Neural progenitor cell (in vitro differentiated cells): Measurements from ENCODE around the gene FARS2. TPM values are rescaled to one million over a fixed set of nuclear protein-coding genes. Genes with fewer than 3 reads are reported as not detected.

Experiments used
- DNase-seq: peaks from one replicate; pipeline ENCODE4 v3.0.0-alpha.2; 2016; ENCODE audit warnings: low spot score
- H2AFZ ChIP-seq: fragments of 200-600 bp; sonication (generic); replicated peaks from 2 replicates; pipeline ENCODE4 v1.6.1; 2016; ENCODE audit warnings: antibody characterized with exemption
- H3F3A ChIP-seq: fragments of 200-600 bp; sonication (generic); 2 replicates; pipeline ENCODE4 v1.6.1; 2016; ENCODE audit warnings: antibody characterized with exemption, low read depth
- H3K27ac ChIP-seq: fragments of 200-600 bp; sonication (generic); 2 replicates; pipeline ENCODE4 v1.5.1; 2016; ENCODE audit warnings: mild to moderate bottlenecking
- H3K27me3 ChIP-seq: fragments of 200-600 bp; sonication (generic); 2 replicates; pipeline ENCODE4 v1.6.1; 2016; ENCODE audit warnings: mild to moderate bottlenecking, moderate library complexity
- H3K36me3 ChIP-seq: fragments of 200-600 bp; sonication (generic); 2 replicates; pipeline ENCODE4 v1.5.1; 2016
- H3K4me1 ChIP-seq: fragments of 200-600 bp; sonication (generic); 2 replicates; pipeline ENCODE4 v1.6.1; 2016; ENCODE audit warnings: mixed run types
- H3K4me2 ChIP-seq: fragments of 200-600 bp; sonication (generic); 2 replicates; pipeline ENCODE4 v1.6.1; 2016
- H3K4me3 ChIP-seq: fragments of 200-600 bp; sonication (generic); 2 replicates; pipeline ENCODE4 v1.5.1; 2016
- H3K79me2 ChIP-seq: fragments of 200-600 bp; sonication (generic); 2 replicates; pipeline ENCODE4 v1.6.1; 2016; ENCODE audit warnings: low read depth
- H3K9ac ChIP-seq: fragments of 200-600 bp; sonication (generic); 2 replicates; pipeline ENCODE4 v1.6.1; 2016
- H3K9me3 ChIP-seq: fragments of 200-600 bp; sonication (generic); 2 replicates; pipeline ENCODE4 v1.5.1; 2016; ENCODE audit warnings: low read depth
- H4K20me1 ChIP-seq: fragments of 200-600 bp; sonication (generic); 2 replicates; pipeline ENCODE4 v1.6.1; 2016; ENCODE audit warnings: low read depth
- H3K27ac Mint-ChIP-seq: 3 replicates; pipeline ENCODE4 v1.8.0; 2021; ENCODE audit warnings: mixed read lengths
- H3K27me3 Mint-ChIP-seq: 2 replicates; pipeline ENCODE4 v1.8.0; 2022; ENCODE audit warnings: low read depth, mild to moderate bottlenecking, inconsistent platforms, moderate library complexity, mixed read lengths; ENCODE audit not compliant: insufficient read depth
- H3K36me3 Mint-ChIP-seq: 3 replicates; pipeline ENCODE4 v1.8.0; 2021; ENCODE audit warnings: mixed read lengths
- H3K4me1 Mint-ChIP-seq: 3 replicates; pipeline ENCODE4 v1.8.0; 2021; ENCODE audit warnings: mixed read lengths
- H3K4me3 Mint-ChIP-seq: 3 replicates; pipeline ENCODE4 v1.8.0; 2021; ENCODE audit warnings: mild to moderate bottlenecking, moderate library complexity, mixed read lengths
- H3K9me3 Mint-ChIP-seq: 3 replicates; pipeline ENCODE4 v1.8.0; 2020; ENCODE audit warnings: mixed read lengths
- CTCF ChIP-seq: fragments of 200-600 bp; sonication (generic); IDR thresholded peaks from 2 replicates; pipeline ENCODE4 v1.5.1; 2017; ENCODE audit warnings: antibody characterized with exemption, mild to moderate bottlenecking
- EZH2 ChIP-seq: fragments of 200-600 bp; sonication (generic); IDR thresholded peaks from 2 replicates; pipeline ENCODE4 v1.6.1; 2017; ENCODE audit warnings: antibody characterized with exemption, mild to moderate bottlenecking, moderate library complexity
- EZH2phosphoT487 ChIP-seq: fragments of 200-600 bp; sonication (generic); IDR thresholded peaks from 2 replicates; pipeline ENCODE4 v1.6.1; 2017; ENCODE audit warnings: antibody characterized with exemption
- total RNA-seq: library from RNA; depleted of rRNA; stranded (reverse); fragments of >200 nt; gene quantifications from 2 replicates; pipeline ENCODE4 v1.2.3, GENCODE V29; 2015; ENCODE audit warnings: low replicate concordance

FARS2 gene
- total RNA-seq, 1 donor from 2014 or later, result 10.8 TPM

- H3K27ac Mint-ChIP-seq, result no peak overlapping the region
- TF ChIP-seq EZH2phosphoT487 (no peak), CTCF (no peak), EZH2 (no peak)
- H3K4me3 Mint-ChIP-seq, result no peak overlapping the region
- Histone ChIP-seq H4K20me1 (no peaks in the 10 kb centered on the region), H3F3A (no peaks in the 10 kb centered on the region), H2AFZ (no peak overlapping the region), H3K79me2 (no peaks in the 10 kb centered on the region), H3K9ac (no peak overlapping the region), H3K4me2 (no peak overlapping the region), H3K36me3 (no peaks in the 10 kb centered on the region), H3K27me3 (no peaks in the 10 kb centered on the region), H3K4me1 (no peaks in the 10 kb centered on the region), H3K9me3 (no peaks in the 10 kb centered on the region), H3K27ac (no peak overlapping the region), H3K4me3 (no peak overlapping the region)
- H3K4me1 Mint-ChIP-seq, result peaks cover 16% of the 10 kb centered on the region
- H3K36me3 Mint-ChIP-seq, result peaks cover 1% of the 10 kb centered on the region
- H3K27me3 Mint-ChIP-seq, result no peaks in the 10 kb centered on the region
- no peak for DNase-seq
- peaks cover 2% of the 10 kb centered on the region for H3K9me3 Mint-ChIP-seq
Observed at GRCh38 chr6:5776104-5776503, 514.8 kb downstream of the FARS2 start.

- Histone ChIP-seq H3K79me2 (no peaks in the 10 kb centered on the region), H3K27ac (no peak overlapping the region), H2AFZ (no peak overlapping the region), H3K27me3 (no peaks in the 10 kb centered on the region), H3K4me1 (no peaks in the 10 kb centered on the region), H3K4me2 (no peak overlapping the region), H3K9ac (no peak overlapping the region), H3K9me3 (no peaks in the 10 kb centered on the region), H4K20me1 (no peaks in the 10 kb centered on the region), H3K4me3 (no peak overlapping the region), H3K36me3 (no peaks in the 10 kb centered on the region), H3F3A (no peaks in the 10 kb centered on the region)
- DNase-seq, result no peak
- TF ChIP-seq EZH2, result no peak
- TF ChIP-seq CTCF, result no peak
- no peak for TF ChIP-seq EZH2phosphoT487
- Mint-ChIP-seq H3K9me3 (peaks cover 2% of the 10 kb centered on the region), H3K36me3 (no peaks in the 10 kb centered on the region), H3K4me1 (peaks cover 12% of the 10 kb centered on the region), H3K4me3 (no peak overlapping the region), H3K27me3 (no peaks in the 10 kb centered on the region), H3K27ac (no peak overlapping the region)
Observed at GRCh38 chr6:5776706-5777390, 515.5 kb downstream of the FARS2 start.

GRCh38 chr6:5778317-5778857 lies 517.1 kb downstream of the FARS2 start:
- no peaks in the 10 kb centered on the region for H3K36me3 ChIP-seq
- no peak overlapping the region for H2AFZ ChIP-seq
- no peaks in the 10 kb centered on the region for H3F3A ChIP-seq
- H3K9me3 Mint-ChIP-seq, result peaks cover 2% of the 10 kb centered on the region
- H3K4me1 ChIP-seq, result peaks cover 3% of the 10 kb centered on the region
- H3K9me3 ChIP-seq, result no peaks in the 10 kb centered on the region
- no peaks in the 10 kb centered on the region for H3K79me2 ChIP-seq
- no peaks in the 10 kb centered on the region for H3K27me3 Mint-ChIP-seq
- no peaks in the 10 kb centered on the region for H4K20me1 ChIP-seq
- H3K27ac Mint-ChIP-seq, result no peak overlapping the region
- no peak overlapping the region for H3K9ac ChIP-seq
- no peak overlapping the region for H3K27ac ChIP-seq
- no peak overlapping the region for H3K4me3 ChIP-seq
- TF ChIP-seq CTCF (no peak), EZH2phosphoT487 (no peak), EZH2 (no peak)
- H3K4me2 ChIP-seq, result no peak overlapping the region
- no peaks in the 10 kb centered on the region for H3K27me3 ChIP-seq
- no peaks in the 10 kb centered on the region for H3K36me3 Mint-ChIP-seq
- no peak overlapping the region for H3K4me3 Mint-ChIP-seq
- peaks cover 5% of the 10 kb centered on the region for H3K4me1 Mint-ChIP-seq
- DNase-seq, result no peak
